ENCODE results near the gene KCNJ10.

The KCNJ10 gene

GRCh38 chr1:159957824-159958268 is 112.1 kb downstream of the KCNJ10 start:
- no peak for DNase-seq

DNA sequence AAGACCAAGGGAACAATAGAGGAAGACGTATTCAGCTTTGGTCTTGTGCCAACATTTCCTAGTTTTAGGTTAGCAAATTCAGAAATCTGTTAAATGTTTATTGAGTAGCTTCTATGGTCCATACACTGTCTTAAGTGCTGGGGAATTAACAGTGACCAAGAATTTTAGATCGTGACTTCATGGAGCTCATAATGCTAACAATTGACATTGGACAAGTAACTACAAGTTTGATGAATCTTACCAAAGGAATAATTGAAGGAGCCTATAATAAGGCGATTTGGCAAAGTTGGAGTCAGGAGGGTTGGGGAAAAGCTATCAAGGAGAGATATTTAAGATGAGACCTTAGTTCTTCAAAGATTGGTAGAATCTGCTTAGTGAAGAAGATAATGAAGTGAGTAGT is 114.5 kb downstream of the KCNJ10 start:
- no peak for DNase-seq

DNA sequence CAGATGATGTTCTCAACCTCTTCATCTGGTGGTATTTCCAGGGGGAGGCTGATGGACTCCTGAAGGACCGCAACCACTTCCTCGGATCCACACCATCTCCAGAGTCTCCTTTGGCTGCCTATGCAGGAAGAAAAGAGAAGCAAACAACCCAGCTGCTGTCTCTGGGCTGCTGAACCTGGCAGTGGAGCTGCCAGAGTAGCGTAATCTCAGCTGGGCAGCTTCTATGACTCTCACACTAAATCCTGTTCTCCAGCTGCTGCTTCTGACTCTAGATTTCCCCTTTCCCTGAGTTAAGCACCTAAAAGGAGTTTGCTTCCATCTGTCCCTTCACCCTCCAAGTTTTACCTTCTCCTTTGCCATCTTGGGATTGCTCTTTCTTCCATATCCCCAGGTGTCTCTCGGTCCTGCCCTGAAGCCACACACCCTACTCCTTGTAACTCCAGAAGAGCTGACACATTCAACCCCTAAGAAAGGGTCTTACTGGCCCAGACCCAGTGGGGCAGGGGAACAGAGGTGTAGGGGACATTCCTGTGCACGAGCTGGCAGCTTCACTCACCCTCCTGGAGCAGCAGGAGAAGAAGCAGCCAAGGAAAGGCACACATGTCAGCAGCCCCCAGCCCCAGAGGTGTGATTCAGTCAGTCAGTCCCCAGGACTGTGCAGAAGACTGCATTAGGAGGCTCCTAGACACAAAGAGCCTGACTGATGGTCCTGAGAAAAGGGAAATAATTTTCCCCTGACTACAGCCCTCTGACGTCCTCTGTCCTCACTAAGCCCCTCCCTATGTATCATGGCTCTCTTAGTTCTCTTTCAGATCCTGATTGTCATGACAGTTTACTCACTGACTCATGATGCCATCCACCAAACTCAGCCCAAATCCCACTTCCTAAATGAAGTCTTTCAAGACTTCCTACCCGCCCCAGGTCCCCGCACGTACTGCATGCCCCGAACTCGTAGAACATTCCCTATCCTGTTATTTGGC is 116.1 kb downstream of the KCNJ10 start, which contains the start of gene SLAMF9:
Gene SLAMF9 (minus strand): TSS at position 702 of the 980 bp plus-strand sequence. CDS start 100 bp downstream, at position 602.
- DNase-seq: no peak

- DNase-seq: no peak
Measured at GRCh38 chr1:159952932-159953331, 117.0 kb downstream of the KCNJ10 start.

- DNase-seq: no peak
Measured at GRCh38 chr1:159951551-159951950, 118.4 kb downstream of the KCNJ10 start.

- no peak for DNase-seq
Measured at GRCh38 chr1:159951016-159951415, 118.9 kb downstream of the KCNJ10 start.

- no peak for DNase-seq
Measured at GRCh38 chr1:159949981-159950381, 120.0 kb downstream of the KCNJ10 start.

DNA sequence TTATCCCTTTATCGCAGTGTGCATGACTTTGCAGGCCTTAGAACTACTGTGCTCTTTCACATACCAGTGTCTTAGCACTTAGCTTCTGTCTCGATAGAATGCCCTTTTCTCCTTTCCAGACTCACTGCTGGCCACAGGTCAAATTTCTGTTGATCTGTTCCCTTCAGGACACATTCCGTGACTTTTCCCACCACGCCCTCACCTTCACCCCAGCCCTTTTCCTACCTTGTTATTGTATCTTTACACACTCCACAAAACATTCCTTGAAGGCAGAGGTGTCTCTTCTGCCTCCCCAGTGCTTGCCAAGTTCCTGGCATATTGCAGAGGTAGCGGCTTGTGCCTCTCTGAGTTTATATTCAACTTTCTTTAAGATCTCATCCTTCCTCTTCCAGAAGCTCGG is 120.8 kb downstream of the KCNJ10 start:
- no peak for DNase-seq

All from cerebellar nuclear complex (tissue), 1 donor.